Vagina (tissue), 2 donors: ENCODE data around the gene OSBP2. TPM values are rescaled to one million over a fixed set of nuclear protein-coding genes. Genes with fewer than 3 reads are reported as not detected.

ENCODE experiments used
- DNase-seq, 2 donors: peaks; one replicate each; pipeline ENCODE4 v3.0.0-alpha.2; 2017; ENCODE audit errors: extremely low spot score in 2 of 2
- H3K27ac ChIP-seq: fragments of 200-600 bp; sonication (generic); one replicate; pipeline ENCODE4 v1.5.1; 2019
- H3K27me3 ChIP-seq: fragments of 200-600 bp; sonication (generic); one replicate; pipeline ENCODE4 v1.5.1; 2019
- H3K36me3 ChIP-seq, 2 donors: fragments of 200-600 bp; sonication (generic); one replicate each; pipeline ENCODE4 v1.5.1; 2017 to 2019
- H3K4me1 ChIP-seq: fragments of 200-600 bp; sonication (generic); one replicate; pipeline ENCODE4 v1.5.1; 2019
- H3K4me3 ChIP-seq, 2 donors: fragments of 200-600 bp; sonication (generic); 1 replicate in 1 of 2; 2 replicates in 1 of 2; pipeline ENCODE4 v1.5.1; 2016 to 2019
- H3K9me3 ChIP-seq: fragments of 200-600 bp; sonication (generic); one replicate; pipeline ENCODE4 v1.5.1; 2019
- POLR2A ChIP-seq, 2 donors: fragments of 450-650 bp; IDR thresholded peaks; one replicate each; pipeline ENCODE4 v1.6.1; 2017; ENCODE audit warnings: antibody characterized with exemption in 2 of 2, mild to moderate bottlenecking in 2 of 2, moderate library complexity in 2 of 2
- POLR2AphosphoS5 ChIP-seq, 2 donors: sonication (generic); formaldehyde crosslinking; IDR thresholded peaks; one replicate each; pipeline ENCODE4 v1.9.0; 2017; ENCODE audit warnings: antibody characterized with exemption in 2 of 2, mild to moderate bottlenecking in 2 of 2, low read depth in 1 of 2; ENCODE audit not compliant: insufficient read depth in 1 of 2
- intact Hi-C: fragments of 100-400 bp; cut with DNase I; formaldehyde crosslinking; loops from one replicate; pipeline ENCODE4 v1.15.1; 2023
- total RNA-seq: library from RNA; depleted of rRNA; stranded (reverse); fragments of >200 nt; gene quantifications from one replicate; pipeline ENCODE4 v1.2.3, GENCODE V29; 2016
- TF ChIP-seq, protein P1 (sequence below), 3 experiments: fragments of 450-650 bp in 2 of 3; fragments of 200-600 bp in 1 of 3; sonication (generic) in 1 of 3; IDR thresholded peaks; one replicate each; pipeline ENCODE4 v1.5.1; 2017 to 2019; ENCODE audit warnings: antibody characterized with exemption in 3 of 3, mild to moderate bottlenecking in 2 of 3, moderate library complexity in 2 of 3

OSBP2 gene
- total RNA-seq, 1 donor from 2014 or later, result 3.7 TPM

DNA sequence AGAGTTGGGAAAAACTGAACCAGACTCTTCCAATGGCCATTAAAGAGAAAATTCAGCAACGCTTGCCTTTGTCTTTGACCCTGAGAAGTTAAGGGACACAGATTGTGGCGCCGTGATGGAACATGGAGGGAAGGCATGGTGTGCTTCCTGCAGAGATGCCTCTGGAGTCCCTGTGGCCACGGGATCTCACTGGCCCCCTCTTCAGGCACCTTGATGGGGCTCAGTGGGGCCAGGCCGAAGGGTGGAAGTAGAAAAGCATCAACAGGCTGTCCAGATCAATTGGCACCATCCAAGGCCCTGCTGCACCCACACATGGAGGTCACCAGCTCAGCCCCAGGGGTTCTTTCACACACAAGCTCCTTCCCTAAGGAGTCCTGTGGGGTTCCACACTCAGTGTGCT is 231.0 kb downstream of the OSBP2 start:
- H3K36me3 ChIP-seq, result peaks cover 0 to 39% of the 10 kb centered on the region in 2 donors
- peaks cover 12% of the 10 kb centered on the region for H3K4me1 ChIP-seq
- intact Hi-C loops, result loop anchor here (10.0 kb wide), 1 partner anchor 291 kb away; the partner anchor contains the start of gene SLC35E4
- H3K9me3 ChIP-seq, result no peaks in the 10 kb centered on the region
- no peak for DNase-seq
- no peaks in the 10 kb centered on the region for H3K27me3 ChIP-seq
- H3K4me3 ChIP-seq, result no peak overlapping the region
- no peak overlapping the region for H3K27ac ChIP-seq
- TF ChIP-seq, protein P1, sequence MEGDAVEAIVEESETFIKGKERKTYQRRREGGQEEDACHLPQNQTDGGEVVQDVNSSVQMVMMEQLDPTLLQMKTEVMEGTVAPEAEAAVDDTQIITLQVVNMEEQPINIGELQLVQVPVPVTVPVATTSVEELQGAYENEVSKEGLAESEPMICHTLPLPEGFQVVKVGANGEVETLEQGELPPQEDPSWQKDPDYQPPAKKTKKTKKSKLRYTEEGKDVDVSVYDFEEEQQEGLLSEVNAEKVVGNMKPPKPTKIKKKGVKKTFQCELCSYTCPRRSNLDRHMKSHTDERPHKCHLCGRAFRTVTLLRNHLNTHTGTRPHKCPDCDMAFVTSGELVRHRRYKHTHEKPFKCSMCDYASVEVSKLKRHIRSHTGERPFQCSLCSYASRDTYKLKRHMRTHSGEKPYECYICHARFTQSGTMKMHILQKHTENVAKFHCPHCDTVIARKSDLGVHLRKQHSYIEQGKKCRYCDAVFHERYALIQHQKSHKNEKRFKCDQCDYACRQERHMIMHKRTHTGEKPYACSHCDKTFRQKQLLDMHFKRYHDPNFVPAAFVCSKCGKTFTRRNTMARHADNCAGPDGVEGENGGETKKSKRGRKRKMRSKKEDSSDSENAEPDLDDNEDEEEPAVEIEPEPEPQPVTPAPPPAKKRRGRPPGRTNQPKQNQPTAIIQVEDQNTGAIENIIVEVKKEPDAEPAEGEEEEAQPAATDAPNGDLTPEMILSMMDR (IDR thresholded peaks at IDR 0.05), result no peak
- no peak for TF ChIP-seq POLR2AphosphoS5 (IDR thresholded peaks at IDR 0.05; ENCODE audit: insufficient read depth in 1 of 2, low read depth in 1 of 2)

GRCh38 chr22:30926706-30927105 is 232.0 kb downstream of the OSBP2 start:
- TF ChIP-seq POLR2AphosphoS5 (IDR thresholded peaks at IDR 0.05; ENCODE audit: insufficient read depth in 1 of 2, low read depth in 1 of 2), result no peak
- no peak for TF ChIP-seq POLR2A (IDR thresholded peaks at IDR 0.05)
- TF ChIP-seq, protein P1 (IDR thresholded peaks at IDR 0.05), result no peak
- Histone ChIP-seq H3K4me1 (peaks cover 1% of the 10 kb centered on the region), H3K4me3 (no peak overlapping the region), H3K27me3 (no peaks in the 10 kb centered on the region), H3K9me3 (no peaks in the 10 kb centered on the region), H3K27ac (no peak overlapping the region), H3K36me3 (peaks cover 0 to 50% of the 10 kb centered on the region in 2 donors)
- intact Hi-C loops, result loop anchor here (10.0 kb wide), 1 partner anchor 292 kb away; the partner anchor contains the start of gene SLC35E4
- DNase-seq, result no peak

DNA sequence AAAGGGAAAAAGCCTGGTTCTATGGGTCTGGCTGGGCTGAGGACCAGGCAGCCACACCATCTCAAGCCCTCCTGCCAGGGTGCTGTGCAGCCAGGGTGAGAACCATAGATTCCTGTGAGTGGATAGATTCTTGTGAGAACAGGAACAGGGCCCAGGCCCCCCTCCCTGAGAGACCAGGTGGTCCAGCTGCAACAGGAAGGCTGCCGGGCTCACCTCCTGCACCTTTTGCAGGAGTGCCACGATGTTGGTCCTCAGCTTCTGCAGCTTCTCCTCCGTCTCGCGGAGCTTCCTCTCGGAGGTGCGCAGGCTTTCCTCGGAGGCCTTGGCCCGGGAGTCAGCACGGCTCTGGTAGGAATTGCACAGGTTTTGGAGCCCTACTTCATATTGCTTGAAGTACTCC is 233.1 kb downstream of the OSBP2 start:
- no peak overlapping the region for H3K27ac ChIP-seq
- no peaks in the 10 kb centered on the region for H3K9me3 ChIP-seq
- H3K36me3 ChIP-seq, result peaks cover 0 to 61% of the 10 kb centered on the region in 2 donors
- TF ChIP-seq POLR2AphosphoS5 (IDR thresholded peaks at IDR 0.05; ENCODE audit: insufficient read depth in 1 of 2, low read depth in 1 of 2), result no peak
- TF ChIP-seq POLR2A (IDR thresholded peaks at IDR 0.05), result no peak
- TF ChIP-seq, protein P1 (IDR thresholded peaks at IDR 0.05), result no peak
- H3K27me3 ChIP-seq, result no peaks in the 10 kb centered on the region
- intact Hi-C loops, result loop anchor here (10.0 kb wide), 1 partner anchor 293 kb away; the partner anchor contains the start of gene SLC35E4
- DNase-seq, result no peak
- H3K4me3 ChIP-seq, result no peak overlapping the region
- H3K4me1 ChIP-seq, result no peaks in the 10 kb centered on the region

- intact Hi-C loops, result loop anchor here (10.0 kb wide), 1 partner anchor 294 kb away; the partner anchor contains the start of gene SLC35E4
- Histone ChIP-seq H3K27me3 (no peaks in the 10 kb centered on the region), H3K27ac (no peak overlapping the region), H3K4me1 (no peaks in the 10 kb centered on the region), H3K9me3 (no peaks in the 10 kb centered on the region), H3K4me3 (no peak overlapping the region), H3K36me3 (peaks cover 0 to 67% of the 10 kb centered on the region in 2 donors)
- TF ChIP-seq POLR2A (IDR thresholded peaks at IDR 0.05) (no peak), POLR2AphosphoS5 (IDR thresholded peaks at IDR 0.05; ENCODE audit: insufficient read depth in 1 of 2, low read depth in 1 of 2) (no peak)
- TF ChIP-seq, protein P1 (IDR thresholded peaks at IDR 0.05), result no peak
- no peak for DNase-seq
These were observed 233.7 kb downstream of the OSBP2 start for GRCh38 chr22:30928401-30928800.

DNA sequence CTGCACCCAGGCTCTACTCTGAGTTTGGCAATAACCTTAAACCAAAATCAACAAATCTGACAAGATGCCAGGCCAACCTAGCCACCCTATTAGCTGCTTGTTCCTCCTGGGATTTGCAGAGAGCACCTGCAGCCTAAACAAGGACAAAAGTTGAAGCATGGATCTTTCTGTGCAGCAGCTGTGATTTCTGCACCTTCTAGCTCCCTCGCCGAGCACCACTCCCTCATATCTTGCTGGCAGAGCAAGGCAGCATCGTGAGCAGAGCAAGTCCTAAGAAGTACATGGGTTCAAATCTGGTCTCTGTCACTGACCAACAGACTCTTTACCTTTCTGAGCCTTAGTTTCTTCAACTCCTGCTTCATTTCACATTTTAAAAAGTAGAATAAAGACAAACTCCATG is 235.6 kb downstream of the OSBP2 start:
- Histone ChIP-seq H3K4me3 (no peak overlapping the region), H3K9me3 (no peaks in the 10 kb centered on the region), H3K4me1 (no peaks in the 10 kb centered on the region), H3K27me3 (no peaks in the 10 kb centered on the region), H3K27ac (no peak overlapping the region), H3K36me3 (peaks cover 0 to 85% of the 10 kb centered on the region in 2 donors)
- TF ChIP-seq, protein P1 (IDR thresholded peaks at IDR 0.05), result no peak
- no peak for TF ChIP-seq POLR2A (IDR thresholded peaks at IDR 0.05)
- TF ChIP-seq POLR2AphosphoS5 (IDR thresholded peaks at IDR 0.05; ENCODE audit: insufficient read depth in 1 of 2, low read depth in 1 of 2), result no peak
- DNase-seq, result no peak
- intact Hi-C loops, result no loop called here
